ENCODE results near the gene STK31. TPM values are rescaled to one million over a fixed set of nuclear protein-coding genes. Genes with fewer than 3 reads are reported as not detected.
"Not testable (repeated sequence)": the region's sequence is repeated elsewhere in the genome, so short reads cannot be mapped to it uniquely, and the experiment has no call there.

The STK31 gene, protein sequence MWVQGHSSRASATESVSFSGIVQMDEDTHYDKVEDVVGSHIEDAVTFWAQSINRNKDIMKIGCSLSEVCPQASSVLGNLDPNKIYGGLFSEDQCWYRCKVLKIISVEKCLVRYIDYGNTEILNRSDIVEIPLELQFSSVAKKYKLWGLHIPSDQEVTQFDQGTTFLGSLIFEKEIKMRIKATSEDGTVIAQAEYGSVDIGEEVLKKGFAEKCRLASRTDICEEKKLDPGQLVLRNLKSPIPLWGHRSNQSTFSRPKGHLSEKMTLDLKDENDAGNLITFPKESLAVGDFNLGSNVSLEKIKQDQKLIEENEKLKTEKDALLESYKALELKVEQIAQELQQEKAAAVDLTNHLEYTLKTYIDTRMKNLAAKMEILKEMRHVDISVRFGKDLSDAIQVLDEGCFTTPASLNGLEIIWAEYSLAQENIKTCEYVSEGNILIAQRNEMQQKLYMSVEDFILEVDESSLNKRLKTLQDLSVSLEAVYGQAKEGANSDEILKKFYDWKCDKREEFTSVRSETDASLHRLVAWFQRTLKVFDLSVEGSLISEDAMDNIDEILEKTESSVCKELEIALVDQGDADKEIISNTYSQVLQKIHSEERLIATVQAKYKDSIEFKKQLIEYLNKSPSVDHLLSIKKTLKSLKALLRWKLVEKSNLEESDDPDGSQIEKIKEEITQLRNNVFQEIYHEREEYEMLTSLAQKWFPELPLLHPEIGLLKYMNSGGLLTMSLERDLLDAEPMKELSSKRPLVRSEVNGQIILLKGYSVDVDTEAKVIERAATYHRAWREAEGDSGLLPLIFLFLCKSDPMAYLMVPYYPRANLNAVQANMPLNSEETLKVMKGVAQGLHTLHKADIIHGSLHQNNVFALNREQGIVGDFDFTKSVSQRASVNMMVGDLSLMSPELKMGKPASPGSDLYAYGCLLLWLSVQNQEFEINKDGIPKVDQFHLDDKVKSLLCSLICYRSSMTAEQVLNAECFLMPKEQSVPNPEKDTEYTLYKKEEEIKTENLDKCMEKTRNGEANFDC
- total RNA-seq: 0.10 TPM
- long read RNA-seq: 0 reads

DNA sequence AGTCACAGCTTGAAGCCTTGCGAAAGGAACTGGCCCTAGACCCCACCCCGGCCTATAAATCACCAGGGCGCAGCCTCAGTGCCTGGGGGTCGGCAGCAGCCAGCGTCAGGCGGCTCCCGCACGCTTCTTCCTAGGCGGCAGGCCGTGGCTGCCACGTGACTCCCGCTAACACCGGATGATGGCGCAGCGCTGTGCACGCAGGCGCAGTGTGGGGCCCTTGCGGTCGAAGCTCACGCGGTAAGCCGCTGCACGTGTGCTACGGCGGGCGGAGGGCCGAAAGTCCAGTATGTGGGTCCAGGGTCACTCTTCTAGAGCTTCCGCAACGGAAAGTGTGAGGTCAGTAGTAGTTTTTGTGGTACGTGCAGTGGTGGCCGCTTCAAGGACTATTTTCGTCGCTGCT lies at the start of gene STK31:
STK31 (plus strand) TSS at position 220 of the 400 bp plus-strand sequence; CDS start at position 287, 67 bp downstream.
- DNase-seq (ENCODE audit: low spot score): no peak

- DNase-seq (ENCODE audit: low spot score): no peak
Observed at GRCh38 chr7:23661385-23661784, 48.6 kb upstream of the STK31 start.

DNA sequence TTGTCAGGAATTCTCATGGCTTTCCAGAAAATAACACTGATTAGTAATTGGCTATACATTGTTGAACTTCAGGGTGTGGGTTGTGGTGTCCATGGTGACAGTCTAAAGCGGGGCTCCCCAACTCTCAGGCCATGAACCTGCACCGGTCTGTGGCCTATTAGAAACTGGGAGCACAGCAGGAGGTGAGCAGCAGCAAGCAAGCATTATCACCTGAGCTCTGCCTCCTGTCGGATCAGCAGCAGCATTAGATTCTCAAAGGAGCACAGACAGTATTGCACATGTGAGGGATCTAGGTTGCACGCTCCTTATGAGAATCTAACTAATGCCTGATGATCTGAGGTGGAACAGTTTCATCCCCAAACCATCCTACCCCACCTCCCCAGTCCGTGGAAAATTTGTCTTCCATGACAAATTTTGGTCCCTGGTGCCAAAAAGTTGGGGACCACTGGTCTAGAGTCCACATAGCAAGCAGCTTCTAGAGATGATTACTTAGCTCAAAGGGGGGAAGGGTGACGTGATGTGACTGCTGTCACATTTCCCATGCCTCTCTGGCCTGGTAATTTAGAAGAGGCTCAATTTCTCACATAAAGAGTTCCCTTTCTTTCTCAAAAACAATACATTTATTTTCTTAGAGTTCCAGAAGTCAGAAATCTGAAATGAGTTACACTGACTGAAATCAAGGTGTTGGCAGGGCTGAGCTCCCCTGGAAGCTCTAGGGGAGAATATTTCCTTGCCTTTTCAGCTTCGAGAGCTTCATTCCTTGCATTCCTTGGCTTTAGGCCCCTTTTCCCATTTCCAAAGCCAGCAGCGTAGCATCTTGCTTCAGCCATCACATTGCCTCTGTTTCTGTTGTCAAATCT lies 47.7 kb upstream of the STK31 start:
- no peak for DNase-seq (ENCODE audit: low spot score)

- no peak for DNase-seq (ENCODE audit: low spot score)
Observed at GRCh38 chr7:23662984-23663313, 47.1 kb upstream of the STK31 start.

GRCh38 chr7:23664122-23664521 lies 45.9 kb upstream of the STK31 start:
- DNase-seq (ENCODE audit: low spot score): no peak

DNA sequence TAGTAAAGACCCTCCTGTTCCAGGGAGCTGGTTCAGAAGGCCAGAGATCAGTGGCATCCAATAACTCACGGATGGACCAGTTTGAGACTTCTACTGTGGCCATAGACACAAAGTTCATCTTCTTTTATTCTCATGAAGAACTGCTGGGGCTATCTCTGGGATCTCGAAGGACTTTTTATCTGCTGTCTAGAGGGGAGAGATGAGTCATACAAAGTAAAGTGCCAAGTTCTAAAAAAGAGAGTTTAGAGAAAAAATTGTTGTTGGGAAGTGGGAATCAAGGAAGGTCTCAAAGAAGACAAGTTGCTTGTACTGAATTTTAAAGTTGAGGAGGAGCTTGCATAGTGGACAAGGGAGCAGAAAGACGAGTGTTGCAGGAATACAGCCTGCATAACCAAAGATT lies 38.0 kb upstream of the STK31 start:
- DNase-seq (ENCODE audit: low spot score): no peak

DNA sequence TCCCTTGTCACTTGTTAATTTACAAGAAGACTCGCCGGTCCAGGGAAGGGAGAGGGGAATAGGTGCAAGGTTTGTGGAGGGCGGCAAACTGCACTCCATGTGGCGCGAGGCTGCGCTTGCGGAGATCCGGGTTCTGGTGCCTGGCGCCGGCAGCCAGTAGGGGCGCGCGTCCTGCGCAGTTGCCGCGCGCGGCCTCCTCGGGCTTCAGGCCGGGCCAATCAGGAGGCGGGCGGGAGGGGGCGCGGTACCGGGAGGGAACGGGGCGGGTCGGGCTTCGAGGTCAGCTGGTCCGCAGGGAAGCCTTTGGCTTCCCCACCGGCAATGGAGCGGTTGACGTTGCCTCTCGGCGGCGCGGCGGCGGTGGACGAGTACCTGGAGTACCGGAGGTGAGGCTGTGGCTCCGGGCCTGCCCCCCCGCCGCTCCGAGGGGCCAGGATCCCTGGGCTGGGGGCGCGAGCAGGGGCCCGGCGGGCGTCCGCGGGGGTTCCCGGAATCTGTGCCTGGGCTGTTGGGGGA lies 30.1 kb upstream of the STK31 start, which contains the start of gene FAM221A:
FAM221A (plus strand) TSS at position 302 of the 516 bp plus-strand sequence; CDS start at position 322, 20 bp downstream.
- DNase-seq (ENCODE audit: low spot score): peak; percentile 97

DNA sequence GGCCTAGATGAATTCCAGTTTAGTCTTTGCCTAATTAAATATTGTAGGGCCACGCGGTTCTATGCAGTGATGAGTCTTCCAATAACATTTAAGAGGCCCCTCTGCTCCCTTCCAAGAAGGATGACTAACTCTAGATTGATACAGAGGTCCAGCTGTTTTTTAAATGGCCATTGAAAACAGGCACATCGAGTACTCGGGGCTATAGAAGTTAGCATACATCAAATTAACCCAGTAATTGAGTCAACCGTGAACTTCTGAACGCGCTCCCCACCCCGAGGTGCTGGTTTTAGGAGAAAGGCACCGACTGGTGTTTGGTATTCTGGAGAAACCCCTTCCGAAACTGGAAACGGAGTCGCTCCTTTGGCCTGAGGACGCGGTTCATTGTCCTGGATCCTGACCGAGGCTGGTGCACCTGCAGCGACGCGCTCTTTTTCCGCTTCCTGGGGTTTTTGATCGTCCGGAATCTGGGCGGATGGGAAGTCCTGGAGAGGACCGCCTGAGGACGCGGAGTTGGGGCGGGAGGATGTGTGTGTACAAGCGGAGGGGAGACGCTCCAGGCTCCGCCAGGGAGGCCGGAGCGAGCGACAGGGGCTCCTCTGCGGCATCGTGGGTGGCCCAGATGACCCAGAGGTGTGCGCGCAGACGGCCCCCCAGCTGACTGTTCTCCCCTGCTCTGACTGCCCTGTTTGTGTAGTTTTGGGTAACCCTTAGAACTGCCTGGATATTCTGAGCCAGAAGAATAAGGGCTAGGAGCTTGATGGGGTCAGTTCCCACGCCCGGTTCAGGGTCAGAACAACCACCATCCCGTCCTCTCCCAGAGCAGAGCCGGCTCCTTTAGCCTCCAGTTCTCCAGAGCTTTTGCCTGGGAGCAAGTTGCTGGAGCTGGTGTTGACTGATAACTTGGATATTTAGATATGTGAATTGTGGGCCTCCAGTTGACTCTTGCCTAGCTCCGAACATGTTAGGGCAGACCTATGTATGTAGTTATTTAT lies 29.3 kb upstream of the STK31 start:
- DNase-seq (ENCODE audit: low spot score): no peak

DNA sequence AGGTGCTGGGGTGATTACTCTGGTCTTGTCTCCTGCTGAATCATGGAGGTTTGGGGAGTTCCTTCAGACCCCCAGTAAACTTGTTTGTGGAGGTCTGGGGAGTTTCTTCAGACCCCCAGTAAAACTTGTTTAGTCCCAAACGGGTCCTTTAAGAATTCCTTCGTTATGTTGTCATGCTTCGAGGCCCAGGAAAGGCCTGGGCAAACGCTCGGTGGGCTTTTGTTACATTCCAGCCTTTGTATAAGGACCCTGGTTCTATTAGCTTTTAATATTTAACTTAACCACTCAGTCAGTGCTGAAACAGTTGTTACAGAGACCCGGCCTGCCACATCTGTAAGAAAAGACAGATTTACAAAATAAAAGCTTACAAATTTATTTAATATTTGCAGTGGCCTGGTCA lies 26.0 kb upstream of the STK31 start:
- not testable (repeated sequence) for DNase-seq (ENCODE audit: low spot score)

DNA sequence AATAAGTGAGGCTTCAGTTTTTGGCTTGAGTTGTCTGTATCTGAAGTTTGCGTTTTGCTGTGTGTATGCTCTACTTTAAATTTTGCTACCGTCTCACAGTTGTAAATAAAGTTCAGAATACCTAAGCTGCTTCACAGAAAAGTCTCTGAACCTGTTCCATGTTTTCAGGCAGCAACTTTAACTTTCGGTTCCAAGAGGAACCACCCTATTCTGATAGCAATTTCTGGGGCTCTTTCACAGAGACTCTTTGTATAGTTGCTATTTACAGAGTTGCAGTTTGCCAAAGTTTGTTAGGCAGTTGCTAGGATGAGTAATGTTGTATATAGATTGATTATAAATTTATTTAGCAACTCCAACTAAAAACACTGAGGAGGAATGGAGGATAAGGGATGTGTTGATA lies 24.3 kb upstream of the STK31 start:
- no peak for DNase-seq (ENCODE audit: low spot score)

DNA sequence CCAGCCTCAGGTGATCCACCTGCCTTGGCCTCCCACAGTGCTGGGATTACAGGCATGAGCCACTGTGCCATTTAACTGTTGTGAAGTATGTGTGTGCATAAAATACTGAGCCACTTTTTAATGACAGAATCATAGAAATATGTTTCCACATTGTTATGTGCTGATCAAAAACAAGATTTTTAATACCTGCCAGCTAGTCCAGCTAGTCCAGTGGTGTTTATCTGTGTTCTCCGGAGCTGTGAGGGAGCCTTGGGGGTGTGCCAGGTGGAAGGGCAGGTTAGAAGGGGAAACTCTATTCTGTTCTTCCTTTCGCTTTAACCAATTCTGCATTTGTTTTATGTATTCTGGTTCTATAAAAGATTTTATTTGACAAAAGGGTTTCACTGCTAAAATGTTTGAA lies 23.0 kb upstream of the STK31 start:
- DNase-seq (ENCODE audit: low spot score): no peak

GRCh38 chr7:23689165-23689564 lies 20.9 kb upstream of the STK31 start:
- DNase-seq (ENCODE audit: low spot score): no peak

GRCh38 chr7:23691320-23691719 lies 18.7 kb upstream of the STK31 start:
- DNase-seq (ENCODE audit: low spot score): no peak

DNA sequence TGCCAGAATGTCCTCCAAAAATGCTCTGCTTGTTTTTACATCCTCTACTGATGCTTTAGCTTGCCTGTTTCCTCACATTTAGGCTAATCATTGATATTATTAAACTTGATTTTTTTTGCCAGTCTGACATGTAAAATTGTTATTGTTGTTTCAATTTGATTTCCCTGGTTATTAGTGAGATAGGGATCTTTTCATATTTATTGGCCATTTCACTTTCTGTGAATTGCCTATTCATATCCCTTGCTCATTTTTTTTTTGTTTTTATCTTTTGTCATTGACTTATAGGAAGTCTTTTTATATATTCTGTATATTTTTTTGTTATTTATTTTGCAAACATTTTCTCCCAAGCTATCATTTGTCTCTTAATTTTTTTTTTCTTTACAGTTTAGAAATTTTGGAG lies 16.8 kb upstream of the STK31 start:
- DNase-seq (ENCODE audit: low spot score): no peak

GRCh38 chr7:23696916-23697441 lies 13.0 kb upstream of the STK31 start:
- no peak for DNase-seq (ENCODE audit: low spot score)

DNA sequence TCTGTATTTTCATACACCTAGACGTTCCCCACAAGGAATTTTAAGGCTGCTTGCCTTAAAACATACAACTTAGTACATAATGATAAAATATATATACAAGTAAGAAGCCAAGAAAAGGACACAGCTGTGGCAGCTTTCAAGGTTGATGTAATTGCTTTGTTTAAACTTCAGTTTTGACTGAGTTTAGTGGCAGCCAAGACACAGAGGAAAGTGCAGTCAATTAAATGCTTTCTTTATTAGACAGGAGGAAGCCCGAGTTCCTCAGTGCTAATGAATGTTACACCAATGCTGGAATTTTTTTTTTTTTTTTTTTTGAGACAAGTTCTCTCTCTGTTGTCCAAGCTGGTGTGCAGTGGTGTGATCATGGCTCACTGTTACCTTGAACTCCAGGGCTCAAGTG lies 11.2 kb upstream of the STK31 start:
- no peak for DNase-seq (ENCODE audit: low spot score)

DNA sequence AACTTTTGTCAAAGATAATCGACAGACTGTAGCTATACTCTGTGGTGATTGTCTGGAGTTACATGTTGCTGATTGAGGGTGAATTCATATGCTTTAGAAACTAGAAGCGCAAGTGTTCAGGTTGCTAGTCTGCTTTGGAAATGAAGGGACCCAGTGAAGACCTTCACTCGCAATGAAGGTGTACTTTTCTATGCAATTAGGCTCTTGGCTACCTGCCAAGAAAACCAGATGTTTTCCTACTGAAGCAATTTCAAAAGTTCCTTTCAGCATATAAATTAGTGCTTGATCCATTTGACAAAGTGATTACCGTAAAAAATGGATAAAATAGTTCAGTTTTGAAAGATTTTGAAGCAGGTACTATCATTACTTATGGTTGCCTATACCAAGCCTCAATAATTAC lies 10.0 kb upstream of the STK31 start:
- no peak for DNase-seq (ENCODE audit: low spot score)

DNA sequence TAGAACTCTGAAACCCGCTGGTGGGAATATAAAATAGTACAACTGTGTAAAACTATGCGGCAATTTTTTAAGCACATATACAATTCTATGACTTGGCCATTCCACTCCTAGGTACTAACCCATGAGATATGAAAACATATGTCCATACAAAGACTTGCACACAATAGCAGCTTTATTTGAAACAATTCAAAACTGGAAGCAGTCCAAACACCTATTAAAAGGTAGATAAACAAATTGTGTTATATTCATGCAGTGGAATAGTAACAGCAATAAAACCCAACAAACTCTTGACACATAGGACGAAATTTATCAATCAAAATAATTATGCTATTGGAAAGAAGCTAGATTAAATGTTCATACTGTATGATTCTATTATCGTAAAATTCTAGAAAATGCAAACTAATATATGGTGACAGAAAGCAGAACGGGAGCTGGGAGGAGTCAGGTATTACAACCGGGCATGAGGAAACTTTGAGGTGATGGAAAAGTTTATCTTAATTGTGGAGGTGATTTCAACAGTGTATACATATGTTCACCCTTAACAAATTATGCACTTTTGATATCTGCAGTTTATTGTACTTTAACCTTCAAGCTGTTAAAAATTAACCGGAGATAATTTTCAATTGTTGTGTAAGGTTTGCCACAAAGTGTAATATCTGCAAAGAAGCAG lies 803 bp upstream of the STK31 start:
- no peak for DNase-seq (ENCODE audit: low spot score)

Measured in mesenteric fat pad (tissue), 1 donor.